CD4-positive, alpha-beta T cell treated with Interleukin-6 at 100 ng/mL for 8 hours (primary cell): Measurements from ENCODE around the gene PUM2.

Source experiments
- DNase-seq: peaks from one replicate; pipeline ENCODE4 v3.0.0-alpha.2; 2020; ENCODE audit warnings: mixed read lengths, low spot score

The PUM2 gene

DNA sequence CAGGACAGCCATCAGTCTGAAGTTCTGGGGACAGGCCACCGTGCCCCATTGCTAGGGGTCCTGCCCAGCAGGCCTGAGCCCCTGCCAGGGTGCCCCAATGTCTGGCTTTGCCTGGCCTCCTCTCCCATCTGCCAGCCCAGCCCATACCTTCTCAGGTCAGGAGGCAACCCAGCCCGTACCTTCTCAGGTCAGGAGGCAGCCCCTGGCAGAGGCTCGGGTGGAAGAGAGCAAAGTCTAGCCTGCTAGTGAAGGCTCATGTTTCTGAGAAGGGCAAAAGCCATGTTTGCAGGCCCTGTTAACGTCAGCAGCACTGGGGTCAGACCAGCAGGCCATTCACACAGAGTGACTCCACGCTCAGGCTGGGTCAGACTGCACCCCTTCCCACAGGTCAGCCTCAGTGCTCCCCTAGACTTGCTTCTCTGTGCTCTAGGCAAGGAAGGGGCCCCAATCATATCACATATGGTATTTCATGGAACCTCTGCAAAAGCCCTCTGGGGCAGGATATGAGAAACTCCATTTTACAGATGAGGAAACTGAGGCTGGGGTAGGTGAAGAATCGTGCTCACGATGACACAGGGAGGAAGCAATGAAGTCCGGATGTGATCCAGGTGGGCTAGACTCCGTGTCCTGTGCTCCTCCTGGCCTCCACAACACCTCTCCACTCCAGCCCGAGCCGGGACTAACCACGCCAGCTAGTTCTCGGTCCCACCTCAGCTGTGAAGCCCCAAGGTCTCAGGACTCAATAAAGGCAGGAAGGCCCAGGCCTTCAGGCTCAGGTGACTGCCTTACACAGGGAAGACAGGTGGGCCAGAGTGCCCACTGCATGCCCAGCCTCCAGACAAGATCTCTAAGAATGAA lies 135.2 kb downstream of the PUM2 start:
- no peak for DNase-seq

DNA sequence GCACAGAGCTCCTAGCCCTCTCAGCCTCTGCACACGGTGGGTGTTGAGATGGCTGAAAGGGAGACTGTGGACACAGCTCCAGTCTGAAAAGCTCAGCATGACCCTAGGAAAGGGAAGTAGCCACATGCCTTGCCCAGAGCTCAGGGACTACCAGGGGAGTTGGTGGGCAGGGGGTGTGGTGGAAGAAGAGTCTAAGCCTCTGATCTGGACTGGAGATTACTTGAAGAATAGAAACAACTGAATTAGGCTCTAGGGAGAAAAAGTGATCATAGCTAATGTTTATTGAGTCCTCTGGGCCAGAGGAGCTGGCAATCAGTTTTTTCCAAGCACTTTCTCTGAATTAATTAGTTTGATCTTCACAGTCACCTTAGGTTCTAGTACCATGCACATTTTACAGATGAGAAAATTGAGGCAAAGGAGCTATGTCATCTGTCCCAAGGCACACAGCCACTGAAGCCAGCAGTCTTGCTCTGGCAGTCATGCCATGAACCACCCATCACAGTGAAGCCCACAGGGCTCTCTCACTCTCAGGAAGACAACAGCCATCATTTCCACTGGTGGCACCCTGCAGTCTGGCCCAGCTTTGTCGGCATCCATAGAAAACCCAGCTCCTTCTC lies 136.0 kb downstream of the PUM2 start:
- no peak for DNase-seq

DNA sequence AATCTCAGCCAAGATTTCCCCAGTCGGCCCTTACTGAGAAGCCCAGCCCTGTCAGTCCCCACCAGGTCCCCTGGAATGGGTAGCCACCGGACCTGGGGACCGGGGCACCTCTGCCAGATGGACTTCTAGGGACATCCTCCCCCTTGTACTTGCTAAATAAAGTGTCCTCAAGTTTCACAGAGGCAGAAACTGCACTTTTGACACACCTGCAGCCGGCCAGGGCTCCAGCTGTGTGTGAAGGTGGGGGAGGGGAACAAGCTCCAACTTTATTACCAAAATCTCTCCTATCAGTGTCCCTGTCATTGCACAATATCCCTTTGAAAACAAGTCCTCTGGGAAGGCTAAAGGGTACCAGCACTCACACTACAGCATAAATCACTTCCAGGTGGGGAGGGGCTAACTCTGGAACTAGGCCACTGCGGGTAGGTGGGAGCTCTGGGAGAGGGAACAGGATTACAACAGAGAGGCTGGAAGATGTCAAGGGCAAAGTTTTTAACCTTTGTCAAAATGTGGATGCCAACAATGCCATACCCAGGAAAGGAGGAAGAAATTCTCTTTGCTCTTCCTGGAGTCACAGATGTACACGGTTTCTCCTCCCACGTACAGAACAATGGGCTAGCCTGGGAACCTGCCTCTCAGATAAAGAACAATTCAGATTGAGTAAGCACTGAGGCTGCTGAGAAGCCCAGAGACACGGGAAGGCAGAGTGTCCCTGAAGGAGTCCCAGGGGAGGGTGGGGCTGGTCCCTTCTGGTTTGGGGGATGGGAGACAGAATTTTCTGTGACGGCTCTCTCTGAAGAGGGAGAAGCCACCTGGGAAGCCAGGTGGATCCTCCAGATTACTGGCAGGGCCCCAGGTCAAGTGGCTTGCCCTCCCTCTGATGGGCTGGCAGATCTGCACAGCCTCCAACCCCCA lies 136.7 kb downstream of the PUM2 start:
- no peak for DNase-seq

DNA sequence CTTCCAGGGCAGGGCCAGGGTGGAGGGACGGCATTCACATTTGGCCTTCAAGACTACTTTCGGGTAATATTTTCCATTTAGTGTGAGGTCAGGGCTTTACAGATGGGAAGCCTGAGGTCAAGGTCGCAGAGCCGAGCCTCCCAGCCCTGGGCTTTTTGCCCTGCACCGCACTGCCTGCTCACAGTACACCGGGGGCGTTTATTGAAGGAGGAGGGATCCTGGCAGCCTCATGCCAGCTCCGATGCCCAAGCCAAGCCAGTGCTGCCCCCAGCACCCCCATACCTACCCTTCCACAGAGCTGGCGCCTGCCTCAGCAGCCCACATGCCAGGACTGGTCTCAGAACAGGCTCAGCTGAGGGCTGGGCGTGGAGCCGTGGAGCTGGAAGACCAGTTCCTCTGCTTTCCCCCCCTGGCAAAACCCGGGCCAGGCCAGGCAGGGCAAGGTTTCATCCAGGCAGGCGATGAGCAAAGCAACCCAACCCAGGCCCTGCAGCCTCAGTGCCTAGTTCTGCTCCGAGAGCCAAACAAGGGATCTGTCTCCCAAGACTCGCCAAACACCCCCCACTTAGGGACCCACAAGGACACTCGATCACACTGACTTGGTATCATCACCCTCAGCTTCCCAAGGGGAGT lies 137.7 kb downstream of the PUM2 start:
- DNase-seq, result no peak

DNA sequence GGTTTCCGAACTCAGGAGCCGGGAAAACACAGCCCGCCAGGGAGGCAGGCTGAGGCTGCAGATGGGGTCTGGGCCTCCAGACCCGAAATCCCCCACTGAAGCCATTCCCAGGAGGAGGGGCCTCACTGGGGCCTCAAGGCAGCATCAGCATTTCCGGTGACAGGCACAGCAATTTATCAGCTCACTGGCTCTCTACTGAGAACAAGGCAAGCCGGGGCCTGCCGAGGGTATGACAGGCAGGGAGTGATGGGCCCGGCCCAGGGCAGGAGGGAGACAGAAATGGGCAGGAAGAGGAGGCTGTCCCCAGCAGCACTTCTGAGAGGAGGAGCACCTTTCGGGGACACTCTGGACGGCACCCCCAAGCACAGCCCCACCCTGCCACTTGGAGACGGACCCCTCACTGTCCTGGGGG lies 138.2 kb downstream of the PUM2 start:
- DNase-seq, result no peak

DNA sequence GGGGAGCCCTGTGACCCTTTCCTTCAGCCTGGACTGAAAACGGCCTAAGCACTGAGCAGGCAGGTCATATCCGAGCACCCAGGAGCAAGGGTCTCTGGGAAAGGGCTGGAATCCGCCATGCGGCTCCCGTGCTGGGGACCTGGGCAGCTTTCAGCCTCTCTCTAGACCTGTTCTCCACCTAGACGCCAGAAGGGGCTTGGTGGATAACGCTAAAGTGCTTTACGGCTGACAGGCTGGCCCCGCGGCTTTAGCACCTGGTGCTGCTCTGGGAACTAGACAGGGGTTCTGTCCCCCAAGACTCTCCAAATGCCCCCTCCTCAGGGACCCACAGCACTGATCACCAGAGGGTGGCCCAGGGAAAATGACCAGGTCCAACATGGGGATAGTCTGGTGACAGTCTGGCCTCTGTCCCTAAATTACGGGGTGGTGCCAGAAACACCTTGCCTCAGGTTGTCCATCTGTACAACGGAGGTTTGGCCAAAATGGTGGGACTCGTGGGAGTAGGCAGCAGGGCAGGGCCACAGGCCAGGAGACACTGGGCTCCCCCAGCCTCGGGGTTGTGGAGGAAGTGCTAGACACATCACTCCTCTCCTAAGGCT lies 138.7 kb downstream of the PUM2 start:
- no peak for DNase-seq

DNA sequence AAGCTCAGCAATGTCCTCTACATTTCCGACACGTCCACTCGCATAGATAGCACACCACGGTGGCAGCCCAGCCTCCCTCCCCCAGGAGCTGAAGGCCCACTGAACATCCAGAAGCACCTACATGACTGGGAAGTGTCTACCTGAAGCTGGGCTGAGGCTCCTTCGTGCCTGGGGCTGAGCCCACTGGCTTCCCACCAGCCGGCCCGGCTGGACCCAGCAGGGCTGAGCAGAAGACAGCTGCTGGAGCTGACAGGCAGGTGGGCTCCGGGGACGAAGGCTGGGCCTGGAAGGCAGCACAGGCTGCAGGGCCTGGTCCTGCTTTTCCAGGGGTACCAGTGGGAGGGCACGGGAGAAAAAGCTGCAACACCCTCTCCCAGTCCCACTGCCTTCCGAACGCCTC lies 139.2 kb downstream of the PUM2 start:
- no peak for DNase-seq

DNA sequence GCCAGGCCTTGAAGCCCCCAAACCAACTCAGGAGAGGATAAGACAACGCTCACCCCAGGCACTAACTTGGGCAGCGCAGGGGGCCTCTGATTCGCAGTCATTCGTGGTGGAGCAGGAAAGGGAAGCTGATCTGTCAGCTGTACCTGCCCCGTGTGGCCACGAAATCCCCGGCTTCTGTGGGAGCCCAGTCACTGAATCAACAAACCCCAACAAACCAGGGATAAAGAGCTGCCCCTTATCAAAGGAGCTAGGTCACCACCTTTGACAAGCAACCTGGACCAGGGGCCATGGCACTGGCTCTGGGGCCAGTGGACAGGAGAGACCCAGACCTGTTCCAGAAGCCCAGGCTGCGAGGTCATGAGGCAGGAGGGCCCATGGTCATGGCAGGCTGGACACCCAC lies 140.2 kb downstream of the PUM2 start:
- DNase-seq, result no peak

DNA sequence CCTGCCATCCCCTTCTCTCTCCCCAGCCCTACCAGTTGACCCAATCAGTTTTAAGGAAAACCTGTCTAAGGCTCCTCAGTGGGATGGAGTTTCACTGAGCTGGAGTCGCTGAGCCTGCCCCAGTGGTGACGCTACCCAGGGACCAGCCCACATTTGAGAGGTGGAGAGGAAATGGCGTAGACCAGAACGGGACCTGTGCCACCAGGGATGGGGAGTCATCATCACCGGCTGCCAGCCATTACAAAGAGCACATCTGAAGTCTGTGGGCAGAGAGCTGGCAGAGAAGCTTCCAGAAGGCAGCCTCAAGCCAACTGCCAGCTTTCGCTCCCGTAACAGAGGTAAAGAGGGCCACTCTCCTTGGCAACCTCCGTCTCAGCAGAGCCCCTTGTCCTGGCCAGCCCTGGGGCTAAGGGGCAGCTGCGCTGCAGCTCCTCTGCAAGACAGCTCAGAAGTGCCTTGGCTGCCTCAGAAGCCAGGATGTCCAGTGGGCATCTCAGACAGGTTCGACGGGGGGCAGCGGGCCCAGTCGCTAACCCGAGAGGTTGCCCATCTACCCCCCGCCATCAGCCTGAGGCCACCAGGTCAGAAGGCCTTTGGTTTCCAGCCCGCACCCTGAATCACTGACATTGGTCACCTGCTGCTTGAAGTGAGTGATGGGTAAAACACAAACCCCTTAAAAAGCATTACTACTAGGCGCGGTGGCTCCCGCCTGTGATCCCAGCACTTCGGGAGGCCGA lies 141.1 kb downstream of the PUM2 start:
- DNase-seq, result no peak

DNA sequence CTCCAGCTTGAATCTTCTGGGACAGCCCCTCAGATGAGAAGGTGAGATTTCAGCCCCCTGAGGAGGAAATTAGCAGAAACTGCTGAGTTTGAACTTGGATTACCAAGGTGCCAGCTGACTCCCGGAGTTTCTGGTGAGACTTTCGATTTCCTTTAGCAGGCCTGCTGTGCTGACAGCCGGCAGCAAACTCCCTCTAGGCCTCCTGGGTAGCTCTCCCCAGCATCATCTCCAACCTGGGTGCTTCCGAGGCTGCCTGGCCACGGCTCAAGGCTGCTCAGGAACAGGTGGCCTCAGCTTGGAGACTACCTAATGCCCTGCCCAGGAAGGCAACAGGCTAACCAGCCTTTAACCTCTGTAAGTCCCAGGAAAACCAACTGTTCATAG lies 142.2 kb downstream of the PUM2 start:
- no peak for DNase-seq

DNA sequence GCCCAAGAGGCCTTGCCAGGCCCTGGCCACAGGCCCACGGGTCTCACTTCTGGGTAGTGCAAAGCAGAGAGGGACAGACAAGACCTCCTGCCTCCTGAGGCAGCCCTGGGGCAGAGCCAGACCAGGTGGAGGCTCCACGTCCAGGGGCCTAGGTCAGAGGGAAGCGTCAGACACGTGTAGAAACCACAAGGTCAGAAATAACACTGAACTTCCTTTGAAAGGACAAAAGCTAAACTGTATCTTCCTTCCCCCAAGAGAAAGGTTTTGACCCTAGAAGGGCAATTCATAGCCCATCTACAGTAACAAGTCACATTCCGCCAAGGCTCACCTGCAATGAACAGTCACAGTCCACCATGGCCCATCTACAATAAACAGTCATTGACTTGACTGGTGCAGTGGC lies 143.6 kb downstream of the PUM2 start:
- DNase-seq, result no peak

DNA sequence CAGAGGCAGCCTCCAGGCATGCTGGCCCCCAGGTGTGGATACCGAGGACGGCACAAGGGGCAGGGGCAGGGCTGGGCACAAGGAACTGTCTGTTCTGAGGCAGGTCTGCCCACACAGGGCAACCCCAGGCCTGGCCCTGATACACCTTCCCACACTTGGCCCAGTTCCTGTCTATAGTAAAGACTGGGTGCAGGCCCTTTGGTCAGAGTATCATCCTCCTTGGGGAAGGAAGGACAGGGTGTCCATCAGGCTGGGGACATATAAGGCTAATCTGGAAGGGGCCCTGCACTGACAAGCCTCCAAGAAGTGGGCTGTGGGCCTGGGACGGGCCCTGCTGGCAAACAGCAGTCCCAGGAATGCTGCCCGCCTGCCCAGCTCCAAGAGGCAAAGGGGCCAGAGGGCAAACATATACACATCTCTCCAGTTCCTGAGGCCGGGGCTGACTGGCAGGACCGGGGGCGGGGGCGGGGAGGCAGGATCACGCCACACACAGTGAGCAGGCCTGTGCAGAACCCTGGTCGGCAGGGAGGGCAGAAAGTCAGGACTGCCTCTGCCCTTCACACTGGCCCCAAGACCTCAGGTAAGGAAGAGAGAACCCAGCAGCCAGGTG lies 144.6 kb downstream of the PUM2 start:
- no peak for DNase-seq

DNA sequence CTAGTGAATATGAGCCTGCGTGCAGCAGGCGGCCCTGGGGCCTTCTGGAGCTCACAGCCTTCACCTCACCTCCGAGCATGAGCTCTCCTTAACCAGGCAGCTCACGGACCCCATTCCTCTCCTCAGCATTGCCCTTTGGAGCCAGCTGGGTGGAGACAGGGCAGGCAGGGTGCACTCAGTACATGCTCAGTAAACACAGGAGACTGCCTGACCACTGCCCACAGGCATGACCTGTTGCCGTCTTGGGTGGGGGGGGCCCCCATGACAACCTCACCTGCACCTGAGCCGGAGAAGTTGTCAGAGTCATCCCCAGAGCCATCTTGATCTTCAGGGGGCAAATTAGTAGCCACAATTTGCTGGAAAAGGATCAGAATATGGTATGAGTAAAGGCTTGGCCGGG lies 145.6 kb downstream of the PUM2 start:
- DNase-seq, result no peak

DNA sequence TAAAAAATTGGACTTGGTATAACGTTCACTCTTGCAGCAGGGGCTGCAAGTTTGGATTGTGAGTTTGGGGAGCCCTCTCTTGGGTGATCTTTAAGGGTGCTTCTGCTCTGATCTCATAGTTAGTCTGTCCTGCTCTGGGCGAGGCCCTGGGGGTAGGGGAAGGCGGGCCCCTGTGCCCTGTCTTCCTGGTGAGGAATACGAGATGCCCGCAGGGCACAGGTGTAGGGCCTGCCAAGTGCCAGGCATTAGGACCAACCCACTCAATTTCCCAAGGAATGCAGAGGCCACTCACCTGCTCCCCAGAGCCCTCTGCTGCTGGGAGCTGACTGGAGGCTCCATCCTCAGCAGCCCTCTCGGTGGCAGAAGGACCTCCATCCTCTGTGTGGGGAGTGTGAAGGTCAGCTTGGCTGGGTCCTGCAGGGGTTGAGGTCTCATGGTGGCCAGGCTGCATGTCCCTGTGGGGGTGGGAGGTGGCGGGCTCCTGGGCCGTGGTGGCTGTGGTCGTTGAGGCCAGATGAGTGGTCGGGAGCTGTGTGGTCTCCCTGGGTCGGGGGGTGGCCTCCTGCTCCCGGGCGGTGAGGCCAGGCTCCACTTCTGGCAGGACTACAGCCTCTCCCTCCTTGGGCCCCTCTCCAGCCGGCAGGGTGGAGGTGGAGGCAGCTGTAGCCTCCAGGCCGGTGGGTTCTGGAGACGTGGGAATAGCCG lies 147.0 kb downstream of the PUM2 start:
- no peak for DNase-seq

DNA sequence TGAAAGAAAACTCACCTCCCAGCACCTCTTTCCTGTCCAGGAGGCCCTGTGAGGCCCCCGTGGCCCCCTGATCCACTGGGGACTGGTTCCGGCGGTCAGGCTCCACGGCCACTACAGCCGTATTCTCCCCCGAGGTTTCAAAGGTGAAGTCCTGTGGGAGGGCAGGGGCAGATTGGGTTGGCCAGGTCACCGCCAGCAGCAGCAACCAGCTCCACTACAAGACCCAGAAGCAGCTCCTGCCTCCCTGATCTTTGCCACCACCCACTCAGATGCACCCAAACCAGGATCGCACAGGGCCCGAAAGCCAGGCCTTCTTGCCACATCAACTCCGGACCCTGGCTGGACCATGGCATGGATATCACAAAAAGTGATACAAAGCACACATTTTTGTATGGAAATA lies 147.6 kb downstream of the PUM2 start:
- no peak for DNase-seq

DNA sequence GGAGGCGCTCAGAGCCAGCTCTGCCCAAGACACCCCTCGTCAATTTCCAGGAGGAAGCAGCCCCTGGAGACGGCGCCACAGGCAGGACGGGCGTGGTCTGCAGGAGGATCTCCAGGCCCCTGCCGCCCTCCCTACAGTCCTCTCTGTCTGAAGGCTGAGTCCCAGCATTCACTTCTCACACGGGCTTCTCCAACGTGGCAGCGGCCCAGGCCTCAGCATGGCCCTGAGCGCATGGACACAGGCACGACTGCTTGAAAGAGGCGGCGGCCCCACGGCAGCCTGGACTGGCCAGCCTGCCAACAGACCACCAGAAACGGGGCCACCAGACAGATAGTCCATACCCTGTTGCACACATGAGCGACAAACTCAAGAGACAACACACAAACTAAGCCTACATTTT lies 149.0 kb downstream of the PUM2 start:
- DNase-seq, result no peak

DNA sequence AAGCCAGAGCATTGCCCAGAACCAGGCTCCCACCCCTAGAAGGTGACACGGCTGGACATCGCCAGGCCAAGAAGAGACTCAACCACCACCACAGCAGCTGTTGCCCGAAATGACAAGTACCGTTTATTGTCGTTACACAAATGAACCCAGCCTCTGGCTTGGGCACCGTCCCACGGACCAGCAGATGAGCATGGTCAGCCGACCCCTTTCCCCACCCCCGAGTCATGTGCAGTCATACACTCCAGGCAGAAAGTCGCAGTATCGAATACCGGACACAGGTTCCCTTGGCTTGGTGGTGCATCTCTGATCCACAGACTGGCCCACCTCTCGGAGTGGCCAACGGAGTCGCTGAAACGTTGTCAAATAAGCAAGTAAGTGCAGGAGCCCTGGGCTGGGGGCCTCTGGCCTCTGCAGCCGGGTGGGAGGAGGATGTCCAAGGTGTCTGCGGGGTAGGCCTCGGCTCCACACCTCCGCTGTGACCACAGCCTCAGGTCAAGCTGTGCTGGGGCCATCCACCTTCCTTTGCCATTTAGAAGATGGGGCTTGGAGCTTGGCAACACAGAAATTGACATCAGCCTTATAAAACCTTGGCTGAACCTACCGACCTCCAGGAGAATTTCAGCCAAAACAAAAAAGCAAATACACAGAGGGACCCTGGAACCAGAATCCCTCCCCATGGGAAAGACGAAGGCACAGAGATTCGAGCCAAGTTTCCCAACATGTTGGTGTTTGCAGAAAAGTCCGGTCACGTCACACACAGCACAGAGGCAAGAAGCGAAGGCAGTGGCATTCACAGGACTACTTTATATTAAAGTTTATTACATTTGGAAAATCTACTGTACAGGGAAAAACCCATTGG lies 149.7 kb downstream of the PUM2 start:
- no peak for DNase-seq

DNA sequence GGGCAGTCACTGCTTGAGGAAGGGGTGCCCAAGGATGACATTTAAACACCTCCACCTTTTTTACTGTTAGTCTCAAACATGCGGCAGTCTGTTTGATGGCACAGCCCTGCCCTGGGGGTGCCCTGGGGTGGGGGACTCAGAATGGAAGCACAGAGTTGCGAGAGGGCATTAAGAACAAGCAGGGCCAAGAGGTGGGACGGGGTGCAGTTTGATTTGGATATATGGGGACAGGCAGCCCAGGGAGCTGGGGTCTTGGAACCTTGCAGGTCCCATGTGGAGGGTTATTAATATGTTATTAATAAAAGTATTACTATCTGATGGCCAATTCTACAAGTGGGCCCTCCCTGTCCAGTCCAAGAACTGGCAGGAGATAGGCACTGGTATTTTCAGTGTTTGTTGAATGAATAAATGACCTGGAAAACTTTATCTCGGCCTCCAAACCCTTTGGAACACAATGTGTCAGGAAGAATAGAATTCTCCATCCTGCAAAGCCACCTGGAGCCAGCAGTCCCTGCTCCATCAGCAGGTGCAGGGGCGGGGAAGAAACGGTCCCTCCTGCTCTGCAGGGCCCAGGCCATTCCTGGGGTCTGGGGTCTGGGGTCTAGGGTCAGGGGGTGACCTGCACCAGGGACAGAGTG lies 150.9 kb downstream of the PUM2 start:
- DNase-seq, result no peak
